Measurements from ENCODE around the gene ZBTB7C.

ZBTB7C gene

GRCh38 chr18:47992266-47992665 lies 416.9 kb downstream of the ZBTB7C start:
- DNase-seq (ENCODE audit: low spot score): no peak

- no peak for DNase-seq (ENCODE audit: low spot score)
Measured at GRCh38 chr18:47990981-47991380, 418.2 kb downstream of the ZBTB7C start.

- no peak for DNase-seq (ENCODE audit: low spot score)
Measured at GRCh38 chr18:47987388-47987699, 421.8 kb downstream of the ZBTB7C start.

GRCh38 chr18:47986620-47987387 lies 422.4 kb downstream of the ZBTB7C start:
- no peak for DNase-seq (ENCODE audit: low spot score)

- no peak for DNase-seq (ENCODE audit: low spot score)
Measured at GRCh38 chr18:47985866-47986265, 423.3 kb downstream of the ZBTB7C start.

- no peak for DNase-seq (ENCODE audit: low spot score)
Measured at GRCh38 chr18:47984991-47985390, 424.2 kb downstream of the ZBTB7C start.

GRCh38 chr18:47983946-47984345 lies 425.2 kb downstream of the ZBTB7C start:
- no peak for DNase-seq (ENCODE audit: low spot score)

GRCh38 chr18:47983055-47983454 lies 426.1 kb downstream of the ZBTB7C start:
- no peak for DNase-seq (ENCODE audit: low spot score)

- DNase-seq (ENCODE audit: low spot score): no peak
Measured at GRCh38 chr18:47981830-47982229, 427.4 kb downstream of the ZBTB7C start.

GRCh38 chr18:47981320-47981719 lies 427.9 kb downstream of the ZBTB7C start:
- no peak for DNase-seq (ENCODE audit: low spot score)

- no peak for DNase-seq (ENCODE audit: low spot score)
Measured at GRCh38 chr18:47979611-47980200, 429.5 kb downstream of the ZBTB7C start.

GRCh38 chr18:47978603-47979002 lies 430.6 kb downstream of the ZBTB7C start:
- DNase-seq (ENCODE audit: low spot score): no peak

GRCh38 chr18:47978141-47978540 lies 431.0 kb downstream of the ZBTB7C start:
- DNase-seq (ENCODE audit: low spot score): no peak

Data from globus pallidus (tissue), 1 donor.